GM12878 (cell line): Measurements from ENCODE around the gene PTPRN2.

Experiments
- CTCF ChIP-seq, 3 experiments: IDR thresholded peaks in 2 of 3; conservative IDR thresholded peaks in 1 of 3; 2 replicates each; pipeline ENCODE4 v1.5.1; 2011; ENCODE audit warnings: low read depth in 3 of 3, low read length in 3 of 3, mild to moderate bottlenecking in 3 of 3, control low read depth in 2 of 3, moderate library complexity in 2 of 3, inconsistent platforms in 1 of 3, mixed read lengths in 1 of 3; ENCODE audit not compliant: control insufficient read depth in 2 of 3, insufficient read depth in 1 of 3; ENCODE audit errors: extremely low read depth in 1 of 3
- NFYB ChIP-seq: IDR thresholded peaks from 2 replicates; pipeline ENCODE4 v1.6.1; 2011; ENCODE audit warnings: low read depth, mild to moderate bottlenecking, low read length, improper control_type of control experiment, moderate library complexity; ENCODE audit not compliant: insufficient read depth
- POU2F2 ChIP-seq: IDR thresholded peaks from 3 replicates; pipeline ENCODE4 v1.6.1; 2011; ENCODE audit warnings: low read depth, mild to moderate bottlenecking, low read length, borderline replicate concordance
- RAD21 ChIP-seq: IDR thresholded peaks from 2 replicates; pipeline ENCODE4 v1.6.1; 2011; ENCODE audit warnings: mild to moderate bottlenecking, low read depth, low read length, moderate library complexity; ENCODE audit not compliant: insufficient read depth
- SREBF2 ChIP-seq: IDR thresholded peaks from 2 replicates; pipeline ENCODE4 v1.6.1; 2012; ENCODE audit warnings: mild to moderate bottlenecking, low read length
- TF ChIP-seq, protein P1 (sequence below): IDR thresholded peaks from 2 replicates; pipeline ENCODE4 v1.6.1; 2012; ENCODE audit warnings: low read depth, low read length, improper control_type of control experiment

GRCh38 chr7:157670490-157671357, 916.9 kb downstream of the PTPRN2 start:
- TF ChIP-seq CTCF (IDR thresholded peaks at IDR 0.05 in 2 of 3, conservative IDR thresholded peaks at IDR 0.05 in 1 of 3; ENCODE audit: control insufficient read depth in 2 of 3, extremely low read depth in 1 of 3, insufficient read depth in 1 of 3, low read depth in 3 of 3, low read length in 3 of 3) (no peak), POU2F2 (no peak), RAD21 (no peak), NFYB (no peak), SREBF2 (no peak)
- TF ChIP-seq, protein P1, sequence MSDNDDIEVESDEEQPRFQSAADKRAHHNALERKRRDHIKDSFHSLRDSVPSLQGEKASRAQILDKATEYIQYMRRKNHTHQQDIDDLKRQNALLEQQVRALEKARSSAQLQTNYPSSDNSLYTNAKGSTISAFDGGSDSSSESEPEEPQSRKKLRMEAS = no peak
